ENCODE data around the gene SRGAP2B.
A peak's percentile ranks its signal among the peaks of the same experiment; 100 is the strongest.
"Not testable (repeated sequence)": the region's sequence is repeated elsewhere in the genome, so short reads cannot be mapped to it uniquely, and the experiment has no call there.

The SRGAP2B gene

DNA sequence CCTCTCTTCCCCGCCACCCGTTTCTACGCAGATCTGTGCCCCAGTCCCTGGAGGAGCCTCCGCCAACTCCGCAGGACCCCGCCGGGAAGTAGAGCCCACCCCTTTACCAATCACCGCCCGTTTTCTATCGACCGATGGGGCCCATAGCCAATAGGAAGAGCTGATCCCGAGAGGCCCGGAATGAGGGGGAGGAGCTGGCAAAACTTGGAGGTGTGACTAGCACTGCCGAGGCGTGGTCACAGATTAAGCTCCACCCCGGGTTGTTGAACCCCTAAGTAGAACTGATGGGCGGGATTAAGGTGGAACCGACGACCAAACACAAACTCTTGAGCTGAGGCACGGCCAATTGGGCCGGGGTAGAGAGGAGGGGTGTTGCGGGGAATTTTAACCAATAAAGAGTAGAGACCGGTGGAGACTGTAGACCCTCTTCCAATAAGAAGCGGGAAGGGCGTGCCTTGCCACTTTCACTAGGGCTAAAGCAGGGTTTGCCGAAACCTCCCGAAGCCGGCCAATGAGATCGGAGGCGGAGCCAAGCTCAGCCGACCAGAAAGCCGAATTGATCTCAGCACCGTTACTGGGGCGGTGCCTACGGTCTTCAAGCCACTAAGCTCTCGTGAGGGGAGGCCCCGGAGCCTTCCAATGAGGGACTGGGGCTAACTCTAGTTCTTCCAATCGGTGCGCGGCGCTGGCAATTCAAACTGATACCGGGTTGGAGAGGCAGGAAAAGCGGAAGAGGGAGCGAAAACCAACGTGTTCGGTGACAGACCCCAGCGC lies at the start of gene SRGAP2B, which contains the start of gene FAM72D:
TSS of gene SRGAP2B (minus strand) at position 45 of the 774 bp plus-strand sequence. CDS start 2,427 bp downstream, outside the sequence.
TSS of gene FAM72D (plus strand) at position 691 of the 774 bp plus-strand sequence. CDS start 874 bp downstream, outside the sequence.
- not testable (repeated sequence) for DNase-seq

DNA sequence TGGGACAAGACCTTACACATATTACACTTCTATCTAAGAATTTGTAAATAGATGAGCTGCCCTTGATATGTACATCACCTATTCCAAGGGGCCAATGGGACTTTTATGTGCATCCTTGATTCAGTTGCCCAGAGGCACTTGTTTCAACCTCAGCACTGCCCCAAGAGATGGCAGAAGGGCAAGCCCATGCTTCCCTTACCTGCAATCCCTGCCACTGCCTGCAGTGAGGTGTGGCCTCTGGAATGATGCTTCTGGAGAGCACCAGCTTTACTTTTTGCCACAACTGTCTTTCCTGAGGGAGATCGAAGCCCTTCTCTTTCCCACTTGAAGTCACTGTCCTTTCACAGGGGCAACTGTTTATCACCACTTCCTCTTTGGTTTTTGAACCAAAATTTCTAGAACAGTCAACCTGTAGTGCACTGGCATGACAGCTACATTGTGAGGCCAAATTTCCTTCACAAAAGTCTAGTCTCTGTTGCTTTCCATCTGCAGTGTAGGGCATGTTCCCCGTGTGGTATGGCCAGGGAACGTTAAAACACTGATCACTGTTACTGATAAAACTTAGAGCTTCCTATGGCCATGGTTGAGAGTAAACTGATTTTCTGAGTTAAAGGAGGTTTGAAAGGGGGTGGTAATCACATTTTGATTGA lies 49.3 kb upstream of the SRGAP2B start:
- DNase-seq: not testable (repeated sequence)

DNA sequence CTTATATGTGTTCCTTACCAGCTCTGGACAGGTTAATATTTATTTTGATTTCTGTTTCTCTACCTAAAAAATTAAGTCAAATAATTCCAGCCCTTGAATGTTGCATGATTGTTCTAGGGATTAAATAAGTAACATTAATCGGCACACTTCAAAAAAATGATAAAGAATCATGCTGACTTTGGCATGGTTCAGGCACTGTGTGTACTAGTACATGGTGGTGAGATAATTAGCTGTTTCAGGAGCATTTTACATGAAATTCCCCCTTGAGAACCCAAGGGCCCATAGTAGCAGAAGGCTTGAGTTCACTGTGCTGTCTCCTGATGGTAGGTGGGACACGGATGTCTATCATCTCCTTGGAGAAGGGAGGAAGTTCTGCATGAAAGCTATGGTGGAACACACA lies 45.4 kb upstream of the SRGAP2B start:
- DNase-seq: not testable (repeated sequence)

DNA sequence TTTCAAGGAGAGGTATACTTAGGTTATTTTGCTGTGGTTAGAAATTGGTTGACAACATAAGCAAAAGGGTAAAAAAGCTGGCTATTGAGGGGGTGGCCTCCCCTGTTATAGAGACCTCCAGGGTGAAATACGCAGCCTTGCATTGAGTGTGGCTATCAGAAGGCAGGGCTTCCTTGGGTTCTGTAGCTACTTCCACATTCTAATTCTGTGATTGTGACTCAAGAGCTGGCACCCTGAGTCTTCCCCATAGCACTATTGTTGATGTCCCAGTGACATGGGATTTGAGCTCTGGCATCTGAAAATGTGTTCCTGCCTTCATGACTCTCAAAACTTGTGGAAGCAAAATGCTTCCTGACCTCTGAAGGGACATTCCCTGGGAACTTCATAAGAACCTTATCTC lies 39.3 kb upstream of the SRGAP2B start:
- DNase-seq: not testable (repeated sequence)

DNA sequence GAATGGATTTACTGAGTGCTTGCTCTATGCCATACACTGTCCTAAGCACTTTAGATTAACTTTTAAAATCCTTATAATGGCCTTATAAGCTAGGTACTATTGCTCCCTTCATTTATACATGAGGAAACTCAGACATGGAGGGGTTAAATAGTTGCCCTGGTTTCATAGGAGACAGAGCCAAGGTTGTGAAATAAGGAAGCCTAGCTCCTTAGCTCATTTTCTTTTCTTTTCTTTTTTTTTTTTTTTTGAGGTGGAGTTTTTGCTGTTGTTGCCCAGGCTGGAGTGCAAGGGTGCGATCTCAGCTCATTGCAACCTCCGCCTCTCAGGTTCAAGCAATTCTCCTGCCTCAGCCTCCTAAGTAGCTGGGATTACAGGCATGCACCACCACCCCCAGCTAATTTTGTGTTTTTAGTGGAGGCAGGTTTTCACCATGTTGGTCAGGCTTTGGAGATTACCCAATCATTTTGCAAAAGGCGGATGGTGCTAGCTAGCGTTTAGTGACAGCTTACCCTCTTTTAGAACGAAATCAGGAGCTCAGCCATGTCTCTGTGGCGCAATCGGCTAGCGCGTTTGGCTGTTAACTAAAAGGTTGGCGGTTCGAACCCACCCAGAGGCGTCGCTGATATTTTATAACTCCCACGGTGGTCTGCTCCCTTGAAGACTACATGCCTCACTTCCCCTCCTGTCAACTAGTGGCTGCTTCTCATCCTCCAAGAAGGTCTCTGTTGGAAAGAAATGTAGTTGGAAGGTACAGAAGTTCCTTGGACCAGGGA lies 33.8 kb upstream of the SRGAP2B start:
- not testable (repeated sequence) for DNase-seq

DNA sequence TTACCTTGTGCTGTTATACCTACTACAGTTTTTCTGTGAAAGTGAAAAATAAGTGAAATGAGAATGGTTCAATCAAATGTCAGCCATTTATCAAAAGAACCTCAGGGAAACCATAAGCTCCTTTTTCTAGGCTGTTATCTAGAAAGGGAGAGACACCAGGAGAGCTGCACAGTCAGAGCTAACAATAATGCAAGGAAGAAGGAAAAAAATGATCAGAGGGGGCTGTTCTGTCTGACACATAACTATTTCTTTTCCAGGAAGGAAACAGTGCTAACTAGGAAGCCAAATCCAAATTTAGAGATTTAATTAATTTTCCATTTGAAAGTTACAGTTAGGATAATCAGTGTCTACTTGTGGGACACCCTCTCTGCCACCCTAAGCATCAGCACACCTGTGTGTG lies 32.0 kb upstream of the SRGAP2B start:
- DNase-seq: not testable (repeated sequence)

DNA sequence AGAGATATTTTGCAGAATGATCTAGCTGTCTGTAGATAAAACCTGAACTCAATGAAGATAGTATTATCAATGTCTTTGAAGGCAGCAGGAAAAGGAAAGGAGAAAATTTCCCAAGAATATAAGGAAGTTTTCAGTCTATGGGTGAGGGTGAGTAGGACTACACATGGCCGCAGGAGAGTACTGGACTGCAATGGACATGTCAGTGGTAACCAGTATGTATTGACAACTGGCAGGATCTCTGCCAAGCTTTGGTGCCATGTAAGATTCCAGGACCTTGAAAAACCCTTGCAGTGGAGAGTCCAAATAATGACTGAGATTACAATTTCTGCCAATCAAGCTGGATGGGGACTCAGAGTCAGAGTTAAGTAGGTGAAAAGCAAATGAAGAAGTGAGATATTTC lies 30.0 kb upstream of the SRGAP2B start:
- DNase-seq: not testable (repeated sequence)

DNA sequence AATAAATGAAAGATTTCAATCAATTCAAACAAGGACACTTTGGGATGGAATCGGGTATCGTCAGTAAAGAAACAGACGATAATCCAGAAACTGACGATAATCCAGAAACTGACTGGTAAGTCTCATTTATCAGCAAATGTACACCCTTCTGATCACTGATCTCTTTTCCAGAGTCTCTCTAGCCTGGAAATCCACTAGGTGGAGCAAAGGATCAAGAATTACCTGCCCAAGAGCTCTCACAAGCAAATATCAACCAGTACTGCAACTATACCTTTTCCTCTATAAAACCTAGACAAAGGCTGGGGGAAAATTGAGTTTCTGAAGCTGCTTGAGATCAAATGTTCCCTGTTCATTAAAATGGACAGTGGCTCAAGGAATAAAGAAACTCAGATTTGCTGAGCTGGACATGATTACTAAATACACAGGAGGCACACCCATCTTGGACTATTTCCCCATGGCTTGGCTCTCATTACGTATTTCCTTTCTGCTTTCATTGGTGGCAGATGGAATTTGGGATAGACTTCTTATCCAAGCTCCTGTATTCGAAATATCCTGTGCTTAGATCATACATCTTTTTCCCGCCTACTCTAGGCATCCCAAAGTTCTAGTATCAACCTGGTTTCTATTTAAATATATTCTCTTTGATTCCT lies 29.0 kb upstream of the SRGAP2B start:
- DNase-seq: not testable (repeated sequence)

DNA sequence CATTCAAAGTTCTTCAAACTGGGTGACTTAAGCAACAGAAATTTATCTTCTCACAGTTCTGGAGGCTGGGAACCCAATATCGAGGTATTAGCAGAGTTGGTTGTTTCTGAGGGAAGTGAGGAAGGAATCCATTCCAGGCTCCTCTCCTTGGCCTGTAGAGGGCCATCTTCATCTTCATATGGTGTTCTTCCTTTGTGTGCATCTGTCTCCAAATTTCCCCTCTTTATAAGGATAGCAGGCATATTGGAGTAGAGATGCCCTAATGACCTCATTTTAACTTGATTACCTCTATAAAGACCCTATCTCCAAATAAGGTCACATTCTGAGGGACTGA lies 27.9 kb upstream of the SRGAP2B start:
- DNase-seq: not testable (repeated sequence)

DNA sequence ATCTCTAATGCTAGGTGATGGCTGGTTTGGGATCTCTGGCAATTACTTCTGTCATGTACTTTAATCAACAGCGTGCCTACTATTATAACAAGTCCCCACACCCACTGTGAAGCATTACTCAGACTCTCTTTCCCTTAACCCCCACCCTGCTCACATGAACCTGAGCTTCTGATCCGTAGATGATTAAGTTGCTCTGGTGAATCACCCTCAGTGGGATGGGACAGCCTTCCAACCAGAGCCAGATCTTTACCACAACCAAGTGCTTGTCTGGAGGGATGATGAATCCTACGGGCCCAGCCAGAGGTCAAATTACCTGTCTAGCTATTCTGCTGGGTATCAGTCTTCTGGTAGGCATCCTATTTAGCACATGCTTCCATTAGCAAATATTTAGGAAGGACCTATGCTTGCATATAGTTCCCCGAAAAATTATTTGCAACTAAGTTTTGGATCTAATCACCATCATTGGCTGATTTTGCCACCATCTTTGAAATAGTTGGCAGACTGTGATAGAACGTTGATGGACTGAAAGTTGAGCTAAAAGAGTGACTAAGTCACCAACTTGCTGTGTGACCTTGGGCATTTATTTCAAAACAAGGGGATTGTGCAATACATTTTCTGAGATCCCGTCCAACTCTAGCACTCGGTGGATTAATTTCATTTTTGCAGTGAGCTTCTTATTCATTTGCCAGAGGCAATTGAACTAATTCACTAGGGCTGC lies 27.4 kb upstream of the SRGAP2B start:
- DNase-seq: not testable (repeated sequence)

DNA sequence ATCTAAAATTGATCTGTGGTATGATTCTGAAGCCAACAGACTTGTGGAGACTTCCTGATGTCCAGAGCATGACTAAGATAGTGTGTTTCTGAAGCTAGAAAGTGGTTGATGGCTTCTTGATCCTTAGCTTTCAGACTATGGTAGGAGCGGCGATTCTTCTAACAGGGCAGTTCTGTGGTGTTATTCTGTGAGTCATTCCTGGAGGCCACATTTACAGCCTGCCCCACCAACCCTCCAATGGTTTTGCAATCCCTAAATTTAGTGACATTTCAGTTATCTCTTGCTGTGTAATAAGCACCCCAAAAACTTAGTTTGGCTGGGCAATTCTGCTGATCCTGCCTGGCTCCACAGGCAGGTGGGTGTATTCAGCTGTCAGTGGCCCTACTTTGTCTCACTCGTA lies 24.7 kb upstream of the SRGAP2B start:
- DNase-seq: not testable (repeated sequence)

DNA sequence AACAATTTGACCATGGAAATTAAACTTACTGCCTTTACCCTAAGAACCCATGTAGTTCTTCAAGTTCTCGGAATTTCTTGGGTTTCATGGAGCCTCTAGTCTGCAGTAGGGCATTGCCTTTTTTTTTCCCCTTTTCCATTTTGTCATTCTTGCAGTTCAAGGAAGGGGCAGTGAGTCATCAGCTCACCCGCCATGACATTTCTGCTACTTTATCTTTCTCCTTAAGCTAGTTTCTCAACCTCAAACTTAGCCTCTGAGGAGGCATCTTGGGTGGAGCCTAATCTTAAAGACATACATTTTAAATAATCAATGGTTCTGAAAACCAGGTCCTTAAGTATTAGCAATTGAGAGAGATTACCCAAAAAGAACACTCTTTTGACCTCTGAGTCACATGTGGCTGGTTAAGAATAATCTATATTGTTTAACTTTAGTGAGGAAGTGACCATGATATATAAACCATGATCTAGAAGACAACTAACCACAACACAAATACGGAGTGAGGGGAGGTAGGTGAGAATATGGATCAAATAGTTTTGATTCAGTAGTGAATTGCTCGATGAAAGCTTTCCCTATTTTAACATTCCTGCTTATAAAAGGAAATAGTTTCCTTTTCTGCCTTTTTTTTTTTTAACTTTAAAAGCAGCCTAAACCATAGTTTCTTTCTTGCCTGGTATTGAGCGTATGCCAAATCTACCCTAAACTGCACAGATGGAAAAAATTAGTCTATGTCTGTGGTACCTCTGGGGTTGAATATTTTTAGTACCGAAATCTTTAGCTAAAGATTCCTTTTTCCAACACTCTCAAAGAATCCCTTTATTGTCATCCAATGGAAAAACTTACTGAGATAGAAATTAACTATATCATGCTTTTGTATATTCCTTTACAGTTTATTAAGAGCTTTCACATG lies 20.7 kb upstream of the SRGAP2B start:
- not testable (repeated sequence) for DNase-seq

DNA sequence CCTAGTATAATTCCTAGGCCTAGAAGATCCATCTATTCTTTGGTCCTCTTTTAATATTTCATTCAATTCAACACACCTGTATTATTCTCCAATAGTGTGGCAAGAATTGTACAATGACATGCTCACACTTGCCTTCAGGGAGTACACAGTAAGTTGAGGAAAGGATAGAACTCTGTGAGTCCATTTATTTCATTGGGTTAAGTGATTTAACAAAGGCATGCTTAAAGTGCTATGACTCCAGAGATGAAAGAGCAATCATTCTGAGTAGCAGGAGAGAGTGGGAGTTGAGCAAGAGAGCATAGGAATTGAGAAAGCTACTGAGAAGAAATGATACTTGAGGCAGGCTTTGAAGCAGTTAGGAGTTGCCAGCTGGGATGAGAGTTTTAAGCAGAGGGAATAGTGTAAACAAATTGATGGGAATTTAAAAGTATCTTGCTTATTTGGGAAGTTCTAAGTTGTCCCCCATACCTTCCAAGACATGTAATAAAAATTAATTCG lies 19.5 kb upstream of the SRGAP2B start:
- DNase-seq: not testable (repeated sequence)

DNA sequence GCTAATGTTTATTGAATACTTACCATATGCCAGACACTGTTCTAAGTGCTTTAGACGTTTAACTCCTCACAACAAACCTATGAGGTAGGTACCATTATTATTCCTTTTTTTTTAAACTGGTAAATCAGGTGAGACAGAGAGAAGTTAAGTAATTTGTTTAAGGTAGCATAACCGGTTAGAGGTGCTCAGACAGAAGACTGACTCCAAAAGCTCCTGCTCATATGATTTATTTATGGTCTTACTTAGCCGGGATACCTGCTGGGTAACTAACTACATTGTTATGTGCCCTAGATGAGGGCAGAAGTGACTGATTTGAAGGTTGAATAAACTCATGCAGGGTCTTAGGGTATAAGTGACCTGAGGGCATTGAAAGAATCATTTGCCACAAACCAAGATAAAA lies 17.6 kb upstream of the SRGAP2B start:
- DNase-seq: not testable (repeated sequence)

DNA sequence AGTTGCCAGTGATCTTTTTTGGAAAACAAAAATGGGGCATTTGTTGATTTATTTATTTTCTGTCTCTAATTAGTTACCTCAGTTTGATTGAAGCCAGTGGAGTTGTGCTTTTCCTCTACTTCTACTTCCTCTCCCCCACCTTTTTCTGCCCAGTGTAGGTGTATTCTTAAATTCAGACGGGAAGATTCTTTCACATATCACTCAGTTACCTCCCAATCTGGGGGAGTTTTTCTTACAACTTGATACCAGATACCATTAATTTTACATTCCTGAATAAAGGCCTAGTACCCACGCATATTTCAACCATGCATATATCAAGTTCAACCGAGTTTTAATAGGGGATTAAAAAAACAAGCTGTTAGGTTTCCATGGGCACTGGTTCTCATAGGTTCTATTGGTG lies 16.5 kb upstream of the SRGAP2B start:
- not testable (repeated sequence) for DNase-seq

DNA sequence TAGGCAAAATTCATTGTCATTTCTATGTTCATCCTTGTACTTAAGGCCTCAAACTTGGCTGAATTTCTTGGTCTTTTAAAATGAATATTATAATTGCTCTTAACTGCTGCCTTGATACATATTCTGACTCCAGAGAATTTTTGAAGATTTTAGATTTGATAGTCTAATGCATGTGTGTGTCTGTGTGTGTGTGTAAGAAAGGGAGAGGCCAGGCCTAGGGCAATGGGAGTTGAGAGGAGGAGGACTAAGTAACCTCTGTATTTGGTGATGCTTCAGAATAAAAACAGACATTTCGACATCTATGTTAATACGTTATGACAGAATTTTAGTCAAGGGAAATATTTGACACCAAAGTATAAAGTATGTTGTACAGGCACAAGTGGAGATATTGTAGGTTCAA lies 8.2 kb upstream of the SRGAP2B start:
- DNase-seq: not testable (repeated sequence)

DNA sequence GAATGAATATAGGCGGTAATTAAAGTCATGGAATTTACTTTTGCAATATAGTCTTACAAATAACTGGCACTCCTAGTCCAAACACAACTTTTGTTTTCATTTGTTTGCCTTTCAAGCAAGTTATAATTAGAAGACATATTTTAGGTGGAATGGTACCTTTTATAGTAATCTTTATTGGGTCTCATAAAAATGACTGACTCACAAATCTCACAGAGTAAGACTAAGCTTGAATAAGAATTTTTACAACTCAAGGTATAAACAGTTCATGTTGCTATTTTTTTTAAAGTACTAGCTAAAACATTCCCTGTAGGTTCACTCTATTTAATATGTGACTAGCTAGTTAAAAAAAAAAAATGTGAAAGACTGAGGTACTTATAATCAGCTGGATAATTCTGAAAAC lies 6.6 kb upstream of the SRGAP2B start:
- DNase-seq: not testable (repeated sequence)

DNA sequence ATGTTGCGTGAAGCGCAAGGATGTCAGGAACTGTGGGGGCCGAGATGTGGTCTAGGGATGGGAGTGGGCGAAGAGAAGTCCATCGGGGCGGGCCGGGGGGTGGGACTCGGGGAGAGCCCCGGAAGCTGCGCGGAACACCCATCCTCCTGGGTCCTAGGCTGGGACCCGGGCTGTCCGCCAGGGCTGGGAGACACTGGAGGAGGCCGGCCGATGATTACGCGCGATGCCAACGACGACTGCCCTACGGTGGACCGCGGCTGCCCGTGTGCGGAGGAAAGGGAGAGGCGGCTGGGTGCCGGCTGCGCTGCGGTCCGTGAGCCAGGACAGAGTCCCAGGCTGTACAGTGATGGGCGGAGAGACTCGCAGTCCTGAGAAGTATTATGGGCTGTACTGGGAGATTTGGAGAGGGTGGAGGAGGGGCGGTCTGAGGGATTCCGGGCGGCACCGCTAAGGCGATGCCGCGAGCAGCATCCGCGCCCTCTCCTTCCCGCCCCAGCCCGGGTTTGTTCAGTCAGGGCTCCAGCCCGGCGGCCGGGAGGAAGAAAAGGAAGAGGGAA lies 395 bp downstream of the SRGAP2B start:
- DNase-seq: peak; percentile 3

DNA sequence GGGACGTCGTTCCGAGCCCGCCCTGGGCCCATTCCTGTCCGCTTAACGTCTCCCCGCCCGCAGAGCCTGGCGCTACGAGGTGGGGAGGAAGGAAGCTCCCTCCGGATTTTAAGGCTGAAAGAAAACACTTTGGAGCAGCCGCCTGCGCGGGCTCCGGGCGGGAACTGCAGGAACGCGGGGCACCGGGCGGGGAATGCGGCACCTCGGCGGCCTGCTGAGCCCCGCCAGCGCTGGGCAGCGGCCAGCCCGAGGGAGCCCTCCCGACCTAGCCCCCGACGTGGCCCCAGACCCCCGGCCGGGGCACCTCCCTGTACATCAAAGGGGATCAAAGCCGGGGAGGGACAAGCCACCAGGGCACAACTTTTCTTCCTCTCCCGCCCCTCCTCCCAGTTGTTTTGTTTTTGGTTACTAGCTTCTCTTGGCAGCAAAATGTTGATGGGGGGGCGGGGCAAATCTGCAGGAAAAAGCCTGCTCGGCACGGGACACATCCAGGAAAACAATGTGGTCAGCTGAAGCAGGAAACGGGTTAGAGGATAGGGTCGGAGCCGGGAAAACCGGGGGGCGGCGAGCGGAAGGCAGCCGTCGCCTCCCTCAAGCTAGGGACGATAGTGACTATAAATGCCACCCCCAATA lies 1.5 kb downstream of the SRGAP2B start:
- peak; percentile 21 for DNase-seq
